Measurements from ENCODE around the gene PLPP4.

- TF ChIP-seq POLR2A (IDR thresholded peaks at IDR 0.05) (no peak), CTCF (IDR thresholded peaks at IDR 0.05) (no peak), EP300 (IDR thresholded peaks at IDR 0.05) (no peak)
These were observed 153.8 kb downstream of the PLPP4 start for GRCh38 chr10:120610791-120611190.

Measured in ovary (tissue), 3 donors.